Measurements from ENCODE around the gene WFDC1.

WFDC1 gene

GRCh38 chr16:84318091-84318975 is 23.7 kb downstream of the WFDC1 start:
- no peaks in the 10 kb centered on the region for H3K9me3 Mint-ChIP-seq
- DNase-seq (no peak), ATAC-seq (replicated peaks) (no peak)
- H3K36me3 Mint-ChIP-seq (ENCODE audit: insufficient read depth) = no peaks in the 10 kb centered on the region
- no peaks in the 10 kb centered on the region for H3K4me1 Mint-ChIP-seq (ENCODE audit: low read depth in 2 of 2)
- H3K27ac Mint-ChIP-seq = no peak overlapping the region
- H3K4me3 Mint-ChIP-seq = no peak overlapping the region
- peaks cover 24 to 38% of the 10 kb centered on the region in 2 donors for H3K27me3 Mint-ChIP-seq

- Mint-ChIP-seq H3K36me3 (ENCODE audit: insufficient read depth) (no peaks in the 10 kb centered on the region), H3K9me3 (no peaks in the 10 kb centered on the region), H3K27ac (no peak overlapping the region), H3K4me1 (ENCODE audit: low read depth in 2 of 2) (no peaks in the 10 kb centered on the region), H3K27me3 (peaks cover 17 to 29% of the 10 kb centered on the region in 2 donors), H3K4me3 (no peak overlapping the region)
- DNase-seq (no peak), ATAC-seq (replicated peaks) (no peak)
Observed at GRCh38 chr16:84319146-84319760, 24.6 kb downstream of the WFDC1 start.

- DNase-seq (no peak), ATAC-seq (replicated peaks) (no peak)
- no peak overlapping the region for H3K4me3 Mint-ChIP-seq
- no peak overlapping the region for H3K27ac Mint-ChIP-seq
- H3K36me3 Mint-ChIP-seq (ENCODE audit: insufficient read depth) = no peaks in the 10 kb centered on the region
- no peaks in the 10 kb centered on the region for H3K4me1 Mint-ChIP-seq (ENCODE audit: low read depth in 2 of 2)
- H3K9me3 Mint-ChIP-seq = no peaks in the 10 kb centered on the region
- H3K27me3 Mint-ChIP-seq = peaks cover 6 to 16% of the 10 kb centered on the region in 2 donors
Observed at GRCh38 chr16:84320511-84320910, 25.8 kb downstream of the WFDC1 start.

GRCh38 chr16:84321932-84322331 is 27.3 kb downstream of the WFDC1 start:
- DNase-seq (no peak), ATAC-seq (replicated peaks) (no peak)
- H3K27me3 Mint-ChIP-seq = peaks cover 0 to 10% of the 10 kb centered on the region in 2 donors
- H3K27ac Mint-ChIP-seq = no peak overlapping the region
- H3K4me3 Mint-ChIP-seq = no peak overlapping the region
- H3K9me3 Mint-ChIP-seq = no peaks in the 10 kb centered on the region
- no peaks in the 10 kb centered on the region for H3K4me1 Mint-ChIP-seq (ENCODE audit: low read depth in 2 of 2)
- no peaks in the 10 kb centered on the region for H3K36me3 Mint-ChIP-seq (ENCODE audit: insufficient read depth)

GRCh38 chr16:84322749-84323148 is 28.1 kb downstream of the WFDC1 start:
- Mint-ChIP-seq H3K27me3 (peaks cover 2 to 13% of the 10 kb centered on the region in 2 donors), H3K4me3 (no peak overlapping the region), H3K36me3 (ENCODE audit: insufficient read depth) (peaks cover under 1% of the 10 kb centered on the region), H3K4me1 (ENCODE audit: low read depth in 2 of 2) (no peaks in the 10 kb centered on the region), H3K27ac (no peak overlapping the region), H3K9me3 (no peaks in the 10 kb centered on the region)
- no peak for DNase-seq
- ATAC-seq (replicated peaks) = no peak

- Mint-ChIP-seq H3K27ac (no peak overlapping the region), H3K27me3 (peaks cover 6 to 19% of the 10 kb centered on the region in 2 donors), H3K4me3 (no peak overlapping the region), H3K36me3 (ENCODE audit: insufficient read depth) (peaks cover 2% of the 10 kb centered on the region), H3K4me1 (ENCODE audit: low read depth in 2 of 2) (no peaks in the 10 kb centered on the region), H3K9me3 (no peaks in the 10 kb centered on the region)
- ATAC-seq (replicated peaks) (no peak), DNase-seq (no peak)
Observed at GRCh38 chr16:84323606-84324005, 28.9 kb downstream of the WFDC1 start.

- Mint-ChIP-seq H3K36me3 (ENCODE audit: insufficient read depth) (peaks cover 2% of the 10 kb centered on the region), H3K27me3 (peaks cover 7 to 12% of the 10 kb centered on the region in 2 donors), H3K9me3 (no peaks in the 10 kb centered on the region), H3K4me1 (ENCODE audit: low read depth in 2 of 2) (no peaks in the 10 kb centered on the region), H3K4me3 (no peak overlapping the region), H3K27ac (no peak overlapping the region)
- no peak for DNase-seq
- ATAC-seq (replicated peaks) = no peak
Observed at GRCh38 chr16:84324434-84325262, 30.0 kb downstream of the WFDC1 start.

- Mint-ChIP-seq H3K4me1 (ENCODE audit: low read depth in 2 of 2) (no peaks in the 10 kb centered on the region), H3K9me3 (no peaks in the 10 kb centered on the region), H3K27me3 (peaks cover 15 to 18% of the 10 kb centered on the region in 2 donors), H3K4me3 (no peak overlapping the region), H3K27ac (no peak overlapping the region), H3K36me3 (ENCODE audit: insufficient read depth) (peaks cover 2% of the 10 kb centered on the region)
- ATAC-seq (replicated peaks) (no peak), DNase-seq (no peak)
Observed at GRCh38 chr16:84326545-84326944, 31.9 kb downstream of the WFDC1 start.

GRCh38 chr16:84327926-84328505 is 33.3 kb downstream of the WFDC1 start:
- Mint-ChIP-seq H3K4me1 (ENCODE audit: low read depth in 2 of 2) (no peaks in the 10 kb centered on the region), H3K27me3 (peaks cover 25% of the 10 kb centered on the region in 2 donors), H3K36me3 (ENCODE audit: insufficient read depth) (peaks cover 2% of the 10 kb centered on the region), H3K4me3 (no peak overlapping the region), H3K9me3 (no peaks in the 10 kb centered on the region), H3K27ac (no peak overlapping the region)
- no peak for ATAC-seq (replicated peaks)
- DNase-seq = no peak

GRCh38 chr16:84329016-84329415 is 34.3 kb downstream of the WFDC1 start:
- H3K27me3 Mint-ChIP-seq = peaks cover 25% of the 10 kb centered on the region in 2 donors
- H3K9me3 Mint-ChIP-seq = no peaks in the 10 kb centered on the region
- ATAC-seq (replicated peaks) (no peak), DNase-seq (no peak)
- no peaks in the 10 kb centered on the region for H3K4me1 Mint-ChIP-seq (ENCODE audit: low read depth in 2 of 2)
- H3K27ac Mint-ChIP-seq = no peak overlapping the region
- peaks cover 2% of the 10 kb centered on the region for H3K36me3 Mint-ChIP-seq (ENCODE audit: insufficient read depth)
- H3K4me3 Mint-ChIP-seq = no peak overlapping the region

GRCh38 chr16:84329843-84330684 is 35.4 kb downstream of the WFDC1 start:
- peaks cover 25% of the 10 kb centered on the region in 2 donors for H3K27me3 Mint-ChIP-seq
- no peak overlapping the region for H3K4me3 Mint-ChIP-seq
- DNase-seq (no peak), ATAC-seq (replicated peaks) (no peak)
- H3K9me3 Mint-ChIP-seq = peaks cover 0 to 2% of the 10 kb centered on the region in 2 donors
- H3K36me3 Mint-ChIP-seq (ENCODE audit: insufficient read depth) = peaks cover 2% of the 10 kb centered on the region
- no peak overlapping the region for H3K27ac Mint-ChIP-seq
- H3K4me1 Mint-ChIP-seq (ENCODE audit: low read depth in 2 of 2) = no peaks in the 10 kb centered on the region

GRCh38 chr16:84330685-84331050 is 36.0 kb downstream of the WFDC1 start:
- no peaks in the 10 kb centered on the region for H3K4me1 Mint-ChIP-seq (ENCODE audit: low read depth in 2 of 2)
- peaks cover 0 to 2% of the 10 kb centered on the region in 2 donors for H3K9me3 Mint-ChIP-seq
- peaks cover 25% of the 10 kb centered on the region in 2 donors for H3K27me3 Mint-ChIP-seq
- ATAC-seq (replicated peaks) = no peak
- H3K27ac Mint-ChIP-seq = no peak overlapping the region
- no peak for DNase-seq
- peaks cover 2% of the 10 kb centered on the region for H3K36me3 Mint-ChIP-seq (ENCODE audit: insufficient read depth)
- no peak overlapping the region for H3K4me3 Mint-ChIP-seq
